Chondrocyte (in vitro differentiated cells): ENCODE results near the gene TM9SF2. TPM values are rescaled to one million over a fixed set of nuclear protein-coding genes. Genes with fewer than 3 reads are reported as not detected.

Source experiments
- DNase-seq: peaks from one replicate; pipeline ENCODE4 v3.0.0; 2021; ENCODE audit warnings: mixed read lengths, low spot score
- H3K27ac Mint-ChIP-seq: one replicate; pipeline ENCODE4 v1.8.0; 2021; ENCODE audit warnings: mild to moderate bottlenecking, moderate library complexity, mixed read lengths; ENCODE audit not compliant: unreplicated experiment
- H3K27me3 Mint-ChIP-seq: 2 replicates; pipeline ENCODE4 v1.8.0; 2021; ENCODE audit warnings: low read depth, mixed read lengths
- H3K36me3 Mint-ChIP-seq: 2 replicates; pipeline ENCODE4 v1.8.0; 2021; ENCODE audit warnings: low read depth, mixed read lengths
- H3K4me1 Mint-ChIP-seq: 2 replicates; pipeline ENCODE4 v1.8.0; 2021; ENCODE audit warnings: low read depth, mild to moderate bottlenecking, mixed read lengths
- H3K4me3 Mint-ChIP-seq: one replicate; pipeline ENCODE4 v1.8.0; 2021; ENCODE audit warnings: mild to moderate bottlenecking, moderate library complexity, mixed read lengths; ENCODE audit not compliant: unreplicated experiment
- H3K9me3 Mint-ChIP-seq: 2 replicates; pipeline ENCODE4 v1.8.0; 2021; ENCODE audit warnings: low read depth, mixed read lengths
- CTCF ChIP-seq: fragments of 200-600 bp; sonication (generic); IDR thresholded peaks from 2 replicates; pipeline ENCODE4 v1.5.0; 2021; ENCODE audit warnings: antibody characterized with exemption, mild to moderate bottlenecking, moderate library complexity
- total RNA-seq: library from RNA; stranded (reverse); gene quantifications from 3 replicates; pipeline ENCODE4 v1.2.1, GENCODE V29; 2021

TM9SF2 gene
- total RNA-seq, 1 donor from 2014 or later = 125 TPM

GRCh38 chr13:99523838-99524237, 22.6 kb downstream of the TM9SF2 start:
- peaks cover 34% of the 10 kb centered on the region for H3K36me3 Mint-ChIP-seq
- H3K4me1 Mint-ChIP-seq = no peaks in the 10 kb centered on the region
- TF ChIP-seq CTCF = no peak
- H3K27ac Mint-ChIP-seq = no peak overlapping the region
- H3K9me3 Mint-ChIP-seq = no peaks in the 10 kb centered on the region
- DNase-seq = no peak
- no peak overlapping the region for H3K4me3 Mint-ChIP-seq
- no peaks in the 10 kb centered on the region for H3K27me3 Mint-ChIP-seq

GRCh38 chr13:99525967-99526366, 24.7 kb downstream of the TM9SF2 start:
- Mint-ChIP-seq H3K4me1 (no peaks in the 10 kb centered on the region), H3K27me3 (no peaks in the 10 kb centered on the region), H3K4me3 (no peak overlapping the region), H3K27ac (peak overlapping the region; percentile 38), H3K36me3 (peaks cover 36% of the 10 kb centered on the region), H3K9me3 (no peaks in the 10 kb centered on the region)
- no peak for DNase-seq
- no peak for TF ChIP-seq CTCF

- peaks cover 35% of the 10 kb centered on the region for H3K36me3 Mint-ChIP-seq
- no peak for TF ChIP-seq CTCF
- peak overlapping the region; percentile 38 for H3K27ac Mint-ChIP-seq
- no peak for DNase-seq
- H3K9me3 Mint-ChIP-seq = no peaks in the 10 kb centered on the region
- H3K4me1 Mint-ChIP-seq = no peaks in the 10 kb centered on the region
- no peaks in the 10 kb centered on the region for H3K27me3 Mint-ChIP-seq
- H3K4me3 Mint-ChIP-seq = no peak overlapping the region
Measured at GRCh38 chr13:99526549-99526948, 25.3 kb downstream of the TM9SF2 start.

GRCh38 chr13:99527301-99527700, 26.0 kb downstream of the TM9SF2 start:
- TF ChIP-seq CTCF = no peak
- Mint-ChIP-seq H3K4me3 (no peak overlapping the region), H3K27ac (no peak overlapping the region), H3K9me3 (no peaks in the 10 kb centered on the region), H3K4me1 (no peaks in the 10 kb centered on the region), H3K36me3 (peaks cover 32% of the 10 kb centered on the region), H3K27me3 (no peaks in the 10 kb centered on the region)
- no peak for DNase-seq

- DNase-seq = no peak
- Mint-ChIP-seq H3K27ac (no peak overlapping the region), H3K27me3 (no peaks in the 10 kb centered on the region), H3K4me3 (no peak overlapping the region), H3K4me1 (no peaks in the 10 kb centered on the region), H3K36me3 (peaks cover 31% of the 10 kb centered on the region), H3K9me3 (no peaks in the 10 kb centered on the region)
- TF ChIP-seq CTCF = peak; percentile 65
Measured at GRCh38 chr13:99528547-99528946, 27.3 kb downstream of the TM9SF2 start.
